ENCODE results near the gene ETF1. TPM values are rescaled to one million over a fixed set of nuclear protein-coding genes. Genes with fewer than 3 reads are reported as not detected.

The ETF1 gene
- total and polyA plus RNA-seq, 3 donors from 2014 or later, result 74.3 to 103 (median 75.3) TPM

DNA sequence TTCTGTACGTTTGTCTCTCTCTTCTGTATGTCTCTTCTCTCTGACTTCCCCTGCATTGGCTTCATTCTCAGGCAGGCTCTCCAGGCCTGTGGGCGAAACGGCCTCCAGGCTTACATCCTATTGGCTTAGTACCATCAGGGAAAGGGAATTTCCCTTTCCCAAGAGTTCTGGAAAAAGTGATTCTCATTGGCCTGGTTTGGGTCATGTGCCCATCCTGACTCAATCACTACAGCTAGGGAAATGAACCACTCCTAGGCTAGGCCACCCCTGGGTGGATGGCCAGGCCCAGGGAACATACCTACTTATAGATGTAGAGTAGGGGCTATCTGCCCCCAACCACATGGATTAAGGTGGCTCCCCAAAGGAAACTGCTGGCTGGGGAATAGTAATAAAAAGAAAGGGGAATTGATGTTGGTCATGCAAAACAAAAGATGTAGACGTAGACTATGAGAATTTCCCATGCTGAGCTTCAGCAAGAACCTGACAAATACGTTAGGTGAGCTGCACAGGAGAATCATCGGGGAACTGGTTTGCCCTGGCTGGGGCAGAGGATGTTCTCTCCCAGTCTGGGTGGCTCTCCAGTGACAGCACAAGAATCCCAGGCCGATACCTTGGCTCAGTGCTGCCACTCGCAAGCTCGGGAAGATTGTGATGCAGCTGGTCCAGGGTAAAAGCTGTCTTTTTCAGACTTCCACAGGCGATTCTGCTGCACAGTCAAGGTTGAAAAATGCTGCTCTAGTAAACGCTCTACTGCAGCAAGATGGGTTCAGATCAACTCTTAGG lies 81.5 kb downstream of the ETF1 start:
- no peaks in the 10 kb centered on the region for H3K36me3 ChIP-seq (ENCODE audit: low read depth, missing control alignments)
- TF ChIP-seq POLR2A (IDR thresholded peaks at IDR 0.05), result no peak
- TF ChIP-seq, protein P1, sequence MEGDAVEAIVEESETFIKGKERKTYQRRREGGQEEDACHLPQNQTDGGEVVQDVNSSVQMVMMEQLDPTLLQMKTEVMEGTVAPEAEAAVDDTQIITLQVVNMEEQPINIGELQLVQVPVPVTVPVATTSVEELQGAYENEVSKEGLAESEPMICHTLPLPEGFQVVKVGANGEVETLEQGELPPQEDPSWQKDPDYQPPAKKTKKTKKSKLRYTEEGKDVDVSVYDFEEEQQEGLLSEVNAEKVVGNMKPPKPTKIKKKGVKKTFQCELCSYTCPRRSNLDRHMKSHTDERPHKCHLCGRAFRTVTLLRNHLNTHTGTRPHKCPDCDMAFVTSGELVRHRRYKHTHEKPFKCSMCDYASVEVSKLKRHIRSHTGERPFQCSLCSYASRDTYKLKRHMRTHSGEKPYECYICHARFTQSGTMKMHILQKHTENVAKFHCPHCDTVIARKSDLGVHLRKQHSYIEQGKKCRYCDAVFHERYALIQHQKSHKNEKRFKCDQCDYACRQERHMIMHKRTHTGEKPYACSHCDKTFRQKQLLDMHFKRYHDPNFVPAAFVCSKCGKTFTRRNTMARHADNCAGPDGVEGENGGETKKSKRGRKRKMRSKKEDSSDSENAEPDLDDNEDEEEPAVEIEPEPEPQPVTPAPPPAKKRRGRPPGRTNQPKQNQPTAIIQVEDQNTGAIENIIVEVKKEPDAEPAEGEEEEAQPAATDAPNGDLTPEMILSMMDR (IDR thresholded peaks at IDR 0.05), result no peak
- peaks cover 25% of the 10 kb centered on the region for H3K4me1 ChIP-seq
- 63 to 79% methylated on average over 11 of the region's 11 CpGs for whole genome bisulfite sequencing, 2 donors
- no peak overlapping the region for H3K27ac ChIP-seq
- intact Hi-C loops (cut with DNase I; ENCODE audit: low total_unique reads), result no loop called here
- H3K9me3 ChIP-seq, result no peaks in the 10 kb centered on the region
- no peak for DNase-seq
- no peak overlapping the region for H3K4me3 ChIP-seq
- H3K27me3 ChIP-seq, result no peaks in the 10 kb centered on the region

DNA sequence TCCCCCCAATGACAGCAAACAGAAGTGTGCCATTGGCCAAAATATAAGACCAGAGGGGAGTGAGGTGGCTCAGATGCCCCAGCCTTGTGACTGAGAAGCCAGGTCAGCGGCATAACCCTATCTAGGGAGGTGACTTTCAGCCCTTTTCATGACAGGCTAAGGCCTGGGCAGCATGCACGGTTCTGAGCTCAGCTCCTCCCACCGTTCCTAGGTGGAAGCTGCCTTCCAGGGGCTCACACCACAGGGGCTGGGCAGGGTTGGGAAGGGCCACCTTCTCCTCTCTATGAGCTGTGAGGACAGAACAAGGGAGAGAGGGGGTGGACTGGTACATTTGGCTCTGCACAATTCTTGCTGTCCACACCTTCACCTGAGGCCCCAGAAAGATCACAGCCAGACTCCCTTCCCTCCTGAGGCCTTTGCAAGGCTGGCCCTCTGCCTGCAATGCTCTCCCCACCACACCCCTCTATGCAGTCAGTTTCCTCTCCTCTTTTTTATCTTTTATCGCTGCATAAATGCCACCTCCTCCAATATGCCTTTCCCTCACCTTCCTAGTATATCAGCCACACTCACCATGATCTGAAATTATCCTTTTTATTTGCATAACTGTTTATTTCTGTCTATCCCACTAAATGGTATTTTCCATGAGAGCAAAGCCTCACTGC lies 82.9 kb downstream of the ETF1 start:
- no peak for TF ChIP-seq POLR2A (IDR thresholded peaks at IDR 0.05)
- TF ChIP-seq, protein P1 (IDR thresholded peaks at IDR 0.05), result no peak
- Histone ChIP-seq H3K9me3 (no peaks in the 10 kb centered on the region), H3K4me1 (peaks cover 25% of the 10 kb centered on the region), H3K27ac (no peak overlapping the region), H3K27me3 (no peaks in the 10 kb centered on the region), H3K36me3 (ENCODE audit: low read depth, missing control alignments) (no peaks in the 10 kb centered on the region), H3K4me3 (no peak overlapping the region)
- no peak for DNase-seq
- intact Hi-C loops (cut with DNase I; ENCODE audit: low total_unique reads), result no loop called here
- 72 to 98% methylated on average over 3 to 4 of the region's 4 CpGs for WGBS, 2 donors

DNA sequence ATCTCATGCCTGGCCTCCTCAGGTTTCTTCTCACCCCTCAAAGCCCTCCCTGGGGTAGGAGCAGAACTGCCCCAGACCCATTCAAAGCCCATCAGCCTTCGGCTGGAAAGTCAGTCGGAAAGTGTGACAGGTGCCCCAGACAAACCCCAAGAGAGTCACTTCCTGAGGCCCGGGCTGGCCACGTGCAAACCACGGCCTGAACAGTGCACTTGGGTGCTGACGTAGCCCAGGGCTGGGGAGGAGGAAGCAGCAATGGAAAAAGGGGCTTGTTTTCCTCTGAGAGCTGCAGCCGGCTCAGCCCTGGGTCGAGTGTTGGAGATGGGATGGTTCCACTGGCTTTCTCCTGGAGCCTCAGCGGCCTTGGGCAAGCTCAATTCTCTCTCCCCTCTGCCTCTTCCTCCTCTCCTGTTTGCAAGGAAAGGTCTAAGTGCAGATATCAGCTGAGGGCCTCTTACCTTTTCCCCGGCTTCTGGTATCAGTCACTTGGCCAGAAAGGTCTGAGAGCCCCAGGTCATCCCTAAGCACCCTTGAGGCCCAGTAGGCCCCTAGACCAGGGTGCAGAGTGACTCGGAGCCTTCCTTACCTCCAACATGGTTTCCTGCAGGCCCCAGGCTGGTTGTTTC lies 83.6 kb downstream of the ETF1 start:
- intact Hi-C loops (cut with DNase I; ENCODE audit: low total_unique reads), result loop anchor here (10.0 kb wide), 1 partner anchor 45 kb away; no protein-coding TSS in a partner anchor
- no peaks in the 10 kb centered on the region for H3K27me3 ChIP-seq
- H3K36me3 ChIP-seq (ENCODE audit: low read depth, missing control alignments), result no peaks in the 10 kb centered on the region
- no peak overlapping the region for H3K4me3 ChIP-seq
- no peaks in the 10 kb centered on the region for H3K9me3 ChIP-seq
- no peak for DNase-seq
- no peak for TF ChIP-seq POLR2A (IDR thresholded peaks at IDR 0.05)
- TF ChIP-seq, protein P1 (IDR thresholded peaks at IDR 0.05), result no peak
- H3K4me1 ChIP-seq, result peaks cover 25% of the 10 kb centered on the region
- WGBS, 2 donors, result 65 to 78% methylated on average over 9 to 11 of the region's 11 CpGs
- H3K27ac ChIP-seq, result no peak overlapping the region

DNA sequence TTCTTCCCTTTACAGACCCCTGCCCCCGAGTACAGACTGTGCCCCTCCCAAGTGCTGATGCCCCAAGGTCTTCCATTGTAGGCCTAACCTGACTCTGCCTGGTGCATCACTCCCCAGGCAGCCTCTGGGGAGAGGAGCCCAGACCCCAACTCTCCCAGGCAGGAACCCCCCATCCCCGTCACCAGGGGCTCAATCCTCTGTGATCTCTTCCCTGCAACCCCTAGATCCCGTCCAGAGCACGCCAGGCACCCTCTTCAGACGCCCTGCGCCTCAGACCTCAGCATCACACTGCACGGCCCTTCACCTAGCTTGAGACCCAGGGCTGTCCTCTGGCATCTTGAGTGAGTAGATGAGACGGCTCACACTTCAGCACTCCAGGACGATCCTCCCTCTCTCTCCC lies 84.2 kb downstream of the ETF1 start:
- no peaks in the 10 kb centered on the region for H3K36me3 ChIP-seq (ENCODE audit: low read depth, missing control alignments)
- intact Hi-C loops (cut with DNase I; ENCODE audit: low total_unique reads), result loop anchor here (10.0 kb wide), 1 partner anchor 46 kb away; no protein-coding TSS in a partner anchor
- DNase-seq, result no peak
- H3K27me3 ChIP-seq, result no peaks in the 10 kb centered on the region
- H3K9me3 ChIP-seq, result no peaks in the 10 kb centered on the region
- H3K4me3 ChIP-seq, result no peak overlapping the region
- WGBS, 2 donors, result 79 to 80% methylated on average over 9 of the region's 9 CpGs
- H3K4me1 ChIP-seq, result peaks cover 25% of the 10 kb centered on the region
- no peak overlapping the region for H3K27ac ChIP-seq
- no peak for TF ChIP-seq POLR2A (IDR thresholded peaks at IDR 0.05)
- TF ChIP-seq, protein P1 (IDR thresholded peaks at IDR 0.05), result no peak

All from testis (tissue), 3 donors.